Mucosa of stomach (tissue), 1 donor: ENCODE results near the gene GABRP.
"Not testable (repeated sequence)": the region's sequence is repeated elsewhere in the genome, so short reads cannot be mapped to it uniquely, and the experiment has no call there.

ENCODE experiments used
- H3K27me3 ChIP-seq: one replicate; pipeline ENCODE4 v1.7.0; 2013; ENCODE audit warnings: mild to moderate bottlenecking, low read length; ENCODE audit not compliant: control insufficient read depth, insufficient read depth
- H3K36me3 ChIP-seq: one replicate; pipeline ENCODE4 v1.7.0; 2013; ENCODE audit warnings: low read length; ENCODE audit not compliant: control insufficient read depth, insufficient read depth
- H3K4me1 ChIP-seq: one replicate; pipeline ENCODE4 v1.7.0; 2013; ENCODE audit warnings: mild to moderate bottlenecking, low read length; ENCODE audit not compliant: control insufficient read depth, insufficient read depth
- H3K4me3 ChIP-seq: one replicate; pipeline ENCODE4 v1.7.0; 2013; ENCODE audit warnings: low read length
- H3K9ac ChIP-seq: one replicate; pipeline ENCODE4 v1.7.0; 2013; ENCODE audit warnings: mild to moderate bottlenecking, low read length, moderate library complexity
- H3K9me3 ChIP-seq: one replicate; pipeline ENCODE4 v1.7.0; 2013; ENCODE audit warnings: mild to moderate bottlenecking, low read length, moderate library complexity; ENCODE audit not compliant: control insufficient read depth
- donor health status: Pancreatic carcinoma.

The GABRP gene

GRCh38 chr5:170757669-170758068 lies 25.9 kb upstream of the GABRP start:
- H3K27me3 ChIP-seq: no peaks in the 10 kb centered on the region
- no peak overlapping the region for H3K4me3 ChIP-seq
- no peaks in the 10 kb centered on the region for H3K9me3 ChIP-seq
- peaks cover 65% of the 10 kb centered on the region for H3K4me1 ChIP-seq
- H3K9ac ChIP-seq: peak overlapping the region; percentile 20
- no peaks in the 10 kb centered on the region for H3K36me3 ChIP-seq

- Histone ChIP-seq H3K9me3 (no peaks in the 10 kb centered on the region), H3K27me3 (no peaks in the 10 kb centered on the region), H3K36me3 (no peaks in the 10 kb centered on the region), H3K4me3 (no peak overlapping the region), H3K4me1 (peaks cover 57% of the 10 kb centered on the region), H3K9ac (no peak overlapping the region)
Measured at GRCh38 chr5:170758481-170758880, 25.0 kb upstream of the GABRP start.

GRCh38 chr5:170760113-170760512 lies 23.4 kb upstream of the GABRP start:
- Histone ChIP-seq H3K4me1 (peaks cover 60% of the 10 kb centered on the region), H3K9me3 (no peaks in the 10 kb centered on the region), H3K9ac (no peak overlapping the region), H3K36me3 (no peaks in the 10 kb centered on the region), H3K27me3 (no peaks in the 10 kb centered on the region), H3K4me3 (no peak overlapping the region)

- H3K4me1 ChIP-seq: peaks cover 50% of the 10 kb centered on the region
- no peaks in the 10 kb centered on the region for H3K36me3 ChIP-seq
- H3K9ac ChIP-seq: no peak overlapping the region
- no peaks in the 10 kb centered on the region for H3K9me3 ChIP-seq
- no peak overlapping the region for H3K4me3 ChIP-seq
- H3K27me3 ChIP-seq: no peaks in the 10 kb centered on the region
Measured at GRCh38 chr5:170761048-170761707, 22.3 kb upstream of the GABRP start.

GRCh38 chr5:170761708-170762066 lies 21.8 kb upstream of the GABRP start:
- H3K9ac ChIP-seq: no peak overlapping the region
- no peaks in the 10 kb centered on the region for H3K27me3 ChIP-seq
- H3K36me3 ChIP-seq: no peaks in the 10 kb centered on the region
- peaks cover 45% of the 10 kb centered on the region for H3K4me1 ChIP-seq
- no peaks in the 10 kb centered on the region for H3K9me3 ChIP-seq
- H3K4me3 ChIP-seq: no peak overlapping the region

GRCh38 chr5:170762298-170762697 lies 21.2 kb upstream of the GABRP start:
- not testable (repeated sequence) for H3K9ac ChIP-seq, H3K27me3 ChIP-seq, H3K36me3 ChIP-seq, H3K4me3 ChIP-seq, H3K9me3 ChIP-seq
- H3K4me1 ChIP-seq: peaks cover 39% of the 10 kb centered on the region

- not testable (repeated sequence) for H3K4me3 ChIP-seq, H3K27me3 ChIP-seq, H3K36me3 ChIP-seq, H3K9ac ChIP-seq, H3K9me3 ChIP-seq
- peaks cover 14% of the 10 kb centered on the region for H3K4me1 ChIP-seq
Measured at GRCh38 chr5:170765868-170766267, 17.7 kb upstream of the GABRP start.

GRCh38 chr5:170769246-170769645 lies 14.3 kb upstream of the GABRP start:
- no peak overlapping the region for H3K9ac ChIP-seq
- H3K36me3 ChIP-seq: no peaks in the 10 kb centered on the region
- H3K27me3 ChIP-seq: no peaks in the 10 kb centered on the region
- no peaks in the 10 kb centered on the region for H3K9me3 ChIP-seq
- peaks cover 34% of the 10 kb centered on the region for H3K4me1 ChIP-seq
- no peak overlapping the region for H3K4me3 ChIP-seq

GRCh38 chr5:170769898-170770416 lies 13.6 kb upstream of the GABRP start:
- no peaks in the 10 kb centered on the region for H3K27me3 ChIP-seq
- H3K9me3 ChIP-seq: no peaks in the 10 kb centered on the region
- no peak overlapping the region for H3K4me3 ChIP-seq
- peaks cover 31% of the 10 kb centered on the region for H3K4me1 ChIP-seq
- no peaks in the 10 kb centered on the region for H3K36me3 ChIP-seq
- H3K9ac ChIP-seq: no peak overlapping the region

GRCh38 chr5:170771496-170771895 lies 12.0 kb upstream of the GABRP start:
- H3K4me3 ChIP-seq: no peak overlapping the region
- H3K36me3 ChIP-seq: no peaks in the 10 kb centered on the region
- H3K9me3 ChIP-seq: no peaks in the 10 kb centered on the region
- peaks cover 31% of the 10 kb centered on the region for H3K4me1 ChIP-seq
- no peak overlapping the region for H3K9ac ChIP-seq
- H3K27me3 ChIP-seq: no peaks in the 10 kb centered on the region

GRCh38 chr5:170773024-170773985 lies 10.2 kb upstream of the GABRP start:
- H3K9me3 ChIP-seq: no peaks in the 10 kb centered on the region
- no peak overlapping the region for H3K4me3 ChIP-seq
- peaks cover 23% of the 10 kb centered on the region for H3K4me1 ChIP-seq
- H3K9ac ChIP-seq: no peak overlapping the region
- no peaks in the 10 kb centered on the region for H3K27me3 ChIP-seq
- no peaks in the 10 kb centered on the region for H3K36me3 ChIP-seq

- Histone ChIP-seq H3K9ac (no peak overlapping the region), H3K36me3 (no peaks in the 10 kb centered on the region), H3K27me3 (no peaks in the 10 kb centered on the region), H3K4me1 (peaks cover 22% of the 10 kb centered on the region), H3K4me3 (no peak overlapping the region), H3K9me3 (no peaks in the 10 kb centered on the region)
Measured at GRCh38 chr5:170774831-170775230, 8.7 kb upstream of the GABRP start.
